Activated naive CD4-positive, alpha-beta T cell treated with anti-CD3 and anti-CD28 coated beads, Interleukin-2, amount 10 ng/mL, durations not matched to agents 7 days and 5 days (primary cell): Measurements from ENCODE around the gene TMEM267.
A peak's percentile ranks its signal among the peaks of the same experiment; 100 is the strongest.
"Not testable (repeated sequence)": the region's sequence is repeated elsewhere in the genome, so short reads cannot be mapped to it uniquely, and the experiment has no call there.

Experiments
- CTCF ChIA-PET: fragments of 350-600 bp; sonication (Branson Sonifier 250); formaldehyde crosslinking; loops from one replicate; lab custom pipeline; 2021; ENCODE audit warnings: antibody characterized with exemption; lab: Charles Lee
- DNase-seq: peaks from one replicate; pipeline ENCODE4 v3.0.0-alpha.2; 2020
- H3K27ac Mint-ChIP-seq: one replicate; pipeline ENCODE4 v1.8.0; 2021; ENCODE audit warnings: mild to moderate bottlenecking, moderate library complexity, mixed read lengths
- H3K27me3 Mint-ChIP-seq: one replicate; pipeline ENCODE4 v1.8.0; 2021; ENCODE audit warnings: mild to moderate bottlenecking, mixed read lengths
- H3K36me3 Mint-ChIP-seq: one replicate; pipeline ENCODE4 v1.8.0; 2021; ENCODE audit warnings: mixed read lengths
- H3K4me1 Mint-ChIP-seq: one replicate; pipeline ENCODE4 v1.8.0; 2021; ENCODE audit warnings: mixed read lengths
- H3K4me3 Mint-ChIP-seq: one replicate; pipeline ENCODE4 v1.8.0; 2021; ENCODE audit warnings: mild to moderate bottlenecking, moderate library complexity, mixed read lengths
- H3K9me3 Mint-ChIP-seq: one replicate; pipeline ENCODE4 v1.8.0; 2021; ENCODE audit warnings: mixed read lengths

TMEM267 gene

DNA sequence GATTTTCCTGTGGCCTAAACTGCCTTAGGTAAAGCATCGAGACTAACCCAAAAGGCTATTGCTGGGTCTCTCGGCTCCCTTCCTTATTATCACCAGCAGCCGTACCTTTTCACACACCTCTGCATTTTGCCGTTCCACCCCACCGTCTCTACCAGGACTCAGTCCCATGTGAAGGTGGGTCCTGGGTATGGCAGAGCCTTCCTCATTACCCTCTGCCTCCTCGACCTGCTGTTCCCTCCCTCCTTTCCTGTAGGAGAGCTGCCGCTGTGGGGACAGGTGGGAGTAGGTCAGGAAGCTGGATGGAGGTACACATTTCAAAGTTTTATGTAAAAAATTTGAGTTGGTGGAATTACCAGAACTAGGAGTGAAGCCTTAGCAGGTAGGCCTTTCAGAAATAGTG is 73.3 kb downstream of the TMEM267 start:
- Mint-ChIP-seq H3K36me3 (no peaks in the 10 kb centered on the region), H3K4me3 (no peak overlapping the region), H3K27me3 (peaks cover 6% of the 10 kb centered on the region), H3K4me1 (no peaks in the 10 kb centered on the region), H3K9me3 (peaks cover 5% of the 10 kb centered on the region), H3K27ac (no peak overlapping the region)
- no peak for DNase-seq
- CTCF ChIA-PET = no interaction called here

GRCh38 chr5:43409809-43410271 is 73.8 kb downstream of the TMEM267 start:
- Mint-ChIP-seq H3K4me3 (no peak overlapping the region), H3K27me3 (peaks cover 6% of the 10 kb centered on the region), H3K4me1 (no peaks in the 10 kb centered on the region), H3K27ac (no peak overlapping the region), H3K36me3 (no peaks in the 10 kb centered on the region), H3K9me3 (peaks cover 10% of the 10 kb centered on the region)
- DNase-seq = no peak
- CTCF ChIA-PET = interaction anchor here (0.6 kb wide), 1 partner anchor 190 kb away, joined by 3 read pairs; no protein-coding TSS in a partner anchor

- peaks cover 26% of the 10 kb centered on the region for H3K36me3 Mint-ChIP-seq
- CTCF ChIA-PET = interaction anchor here (1.2 to 1.5 kb wide), 2 partner anchors 12 to 81 kb away, joined by 4 to 5 read pairs; partner anchors contain the start of gene TMEM267
Measured at GRCh38 chr5:43402524-43403066, 81.1 kb downstream of the TMEM267 start.

DNA sequence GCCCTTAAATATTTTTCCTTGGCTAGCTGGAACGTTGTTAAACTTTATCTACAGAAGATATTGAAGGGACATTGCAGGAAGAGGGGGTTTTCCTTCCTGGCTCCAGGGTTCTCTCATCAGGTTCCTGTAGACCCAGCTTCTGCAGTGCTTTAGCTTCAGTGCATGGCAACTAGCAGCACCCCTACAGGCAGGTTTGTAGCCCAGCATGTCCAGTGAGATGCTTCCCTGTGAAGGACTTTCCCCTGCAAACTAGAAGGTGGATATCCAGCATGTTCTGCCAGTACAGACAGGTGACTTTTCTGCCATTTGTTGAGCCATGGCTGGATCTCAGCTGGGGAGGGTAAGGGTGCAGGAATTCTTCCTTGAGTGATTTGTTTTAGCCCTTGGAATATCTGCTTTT is 81.8 kb downstream of the TMEM267 start:
- Mint-ChIP-seq H3K4me1 (peaks cover 21% of the 10 kb centered on the region), H3K4me3 (no peak overlapping the region), H3K36me3 (peaks cover 26% of the 10 kb centered on the region), H3K27ac (no peak overlapping the region), H3K9me3 (peaks cover 35% of the 10 kb centered on the region), H3K27me3 (peaks cover 17% of the 10 kb centered on the region)
- no peak for DNase-seq
- CTCF ChIA-PET = interaction anchor here (0.9 to 1.5 kb wide), 3 partner anchors 11 to 89 kb away, joined by 4 to 6 read pairs (median 5); partner anchors contain the start of gene TMEM267

More at GRCh38 chr5:43402524-43403066, 81.1 kb downstream of the TMEM267 start:
- H3K4me1 Mint-ChIP-seq = peaks cover 16% of the 10 kb centered on the region
- H3K27me3 Mint-ChIP-seq = peaks cover 19% of the 10 kb centered on the region
- not testable (repeated sequence) for DNase-seq, H3K4me3 Mint-ChIP-seq, H3K27ac Mint-ChIP-seq
- H3K9me3 Mint-ChIP-seq = peaks cover 35% of the 10 kb centered on the region

DNA sequence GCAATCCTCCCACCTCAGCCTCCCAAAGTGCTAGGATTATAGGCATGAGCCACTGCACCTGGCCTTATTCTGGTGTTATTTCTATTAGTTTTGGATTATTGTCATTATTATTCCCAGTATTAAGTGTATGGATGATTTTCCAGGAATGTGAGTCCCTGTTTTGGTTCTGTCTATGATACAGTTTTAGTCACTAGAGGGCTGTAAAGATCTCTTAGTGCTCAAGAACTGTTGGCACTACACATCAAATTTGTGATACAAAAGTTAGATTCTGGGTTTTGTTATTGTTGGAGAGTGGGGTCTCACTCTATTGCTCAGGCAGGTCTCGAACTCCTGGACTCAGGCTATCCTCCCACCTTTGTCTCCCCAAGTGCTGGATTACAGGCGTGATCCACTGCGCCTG is 83.6 kb downstream of the TMEM267 start:
- CTCF ChIA-PET = interaction anchor here (1.4 to 2.2 kb wide), 2 partner anchors 10 to 84 kb away, joined by 5 to 6 read pairs; partner anchors contain the start of gene TMEM267
- no peak overlapping the region for H3K27ac Mint-ChIP-seq
- H3K4me1 Mint-ChIP-seq = peaks cover 35% of the 10 kb centered on the region
- peaks cover 26% of the 10 kb centered on the region for H3K36me3 Mint-ChIP-seq
- DNase-seq = no peak
- H3K4me3 Mint-ChIP-seq = no peak overlapping the region
- peaks cover 27% of the 10 kb centered on the region for H3K9me3 Mint-ChIP-seq
- peaks cover 14% of the 10 kb centered on the region for H3K27me3 Mint-ChIP-seq

DNA sequence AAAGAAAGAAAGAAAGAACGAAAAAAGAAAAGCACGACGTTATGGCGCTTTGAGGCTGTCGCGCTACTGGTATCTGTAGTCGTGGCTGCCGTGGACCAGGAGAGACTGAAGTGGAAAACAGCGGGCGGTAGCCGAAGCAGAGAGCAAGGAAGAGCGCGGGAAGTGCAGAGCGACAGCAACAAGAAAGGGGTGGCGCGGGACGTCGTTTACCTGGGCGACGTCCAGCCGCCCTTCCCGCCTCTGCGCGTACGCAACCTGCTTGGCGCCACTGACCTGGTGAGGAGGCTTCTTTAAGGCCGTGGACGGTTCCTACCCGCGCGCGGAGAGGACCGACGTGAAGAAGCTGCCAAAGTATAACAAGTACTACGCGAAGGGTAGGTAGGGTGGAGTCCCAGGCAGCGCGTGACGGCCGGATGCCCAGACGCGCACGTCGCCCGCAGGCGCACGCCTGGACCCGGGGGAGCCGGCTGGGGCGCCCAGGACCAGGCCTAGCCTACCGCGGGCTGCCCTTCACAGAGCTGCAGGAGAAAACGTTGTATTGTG is 86.8 kb downstream of the TMEM267 start:
- peaks cover 3% of the 10 kb centered on the region for H3K9me3 Mint-ChIP-seq
- H3K27me3 Mint-ChIP-seq = no peaks in the 10 kb centered on the region
- CTCF ChIA-PET = interaction anchor here (0.6 to 1.7 kb wide), 3 partner anchors 88 to 290 kb away, joined by 3 to 7 read pairs (median 7); partner anchors contain the start of gene TMEM267
- peak overlapping the region; percentile 96 for H3K27ac Mint-ChIP-seq
- H3K4me3 Mint-ChIP-seq = peak overlapping the region; percentile 93
- peak; percentile 80 for DNase-seq
- H3K4me1 Mint-ChIP-seq = peaks cover 42% of the 10 kb centered on the region
- peaks cover 15% of the 10 kb centered on the region for H3K36me3 Mint-ChIP-seq
